GM23338 (cell line): Measurements from ENCODE around the gene TMEM117. TPM values are rescaled to one million over a fixed set of nuclear protein-coding genes. Genes with fewer than 3 reads are reported as not detected.
A peak's percentile ranks its signal among the peaks of the same experiment; 100 is the strongest.

Experiments used
- ATAC-seq: fragments of 200-7000 bp; cut with Tn5 transposase; 3 replicates; pipeline ENCODE4 v1.9.1; 2020
- DNase-seq: peaks from one replicate; pipeline ENCODE4 v3.0.0-alpha.2; 2015; ENCODE audit warnings: low spot score
- H2AFZ ChIP-seq: fragments of 200-600 bp; sonication (generic); 2 replicates; pipeline ENCODE4 v1.8.0; 2016; ENCODE audit warnings: antibody characterized with exemption, mild to moderate bottlenecking, moderate library complexity
- H3F3A ChIP-seq: fragments of 200-600 bp; sonication (generic); replicated peaks from 2 replicates; pipeline ENCODE4 v1.8.0; 2017; ENCODE audit warnings: antibody characterized with exemption, mixed run types, low read depth
- H3K27ac ChIP-seq: fragments of 200-600 bp; sonication (generic); 2 replicates; pipeline ENCODE4 v1.6.1; 2016; ENCODE audit warnings: low read depth
- H3K27me3 ChIP-seq: fragments of 200-600 bp; sonication (generic); 2 replicates; pipeline ENCODE4 v1.8.0; 2016; ENCODE audit warnings: mild to moderate bottlenecking, mixed run types, moderate library complexity; ENCODE audit not compliant: insufficient read depth
- H3K36me3 ChIP-seq: fragments of 200-600 bp; sonication (generic); 2 replicates; pipeline ENCODE4 v1.8.0; 2016; ENCODE audit warnings: mild to moderate bottlenecking; ENCODE audit not compliant: insufficient read depth
- H3K4me1 ChIP-seq: fragments of 200-600 bp; sonication (generic); 2 replicates; pipeline ENCODE4 v1.8.0; 2016; ENCODE audit warnings: mild to moderate bottlenecking, moderate library complexity; ENCODE audit not compliant: insufficient read depth
- H3K4me2 ChIP-seq: fragments of 200-600 bp; sonication (generic); 2 replicates; pipeline ENCODE4 v1.7.1; 2017; ENCODE audit warnings: mixed run types
- H3K4me3 ChIP-seq: fragments of 200-600 bp; sonication (generic); 2 replicates; pipeline ENCODE4 v1.6.1; 2016; ENCODE audit warnings: mixed run types
- H3K79me2 ChIP-seq: fragments of 200-600 bp; sonication (generic); replicated peaks from 2 replicates; pipeline ENCODE4 v1.8.0; 2017; ENCODE audit warnings: mild to moderate bottlenecking; ENCODE audit not compliant: insufficient read depth
- H3K9me2 ChIP-seq: fragments of 200-600 bp; sonication (generic); 2 replicates; pipeline ENCODE4 v1.8.0; 2017; ENCODE audit not compliant: insufficient read depth
- H4K20me1 ChIP-seq: fragments of 200-600 bp; sonication (generic); replicated peaks from 2 replicates; pipeline ENCODE4 v1.8.0; 2017; ENCODE audit warnings: mild to moderate bottlenecking; ENCODE audit not compliant: insufficient read depth
- H3K27ac Mint-ChIP-seq: 2 replicates; pipeline ENCODE4 v1.8.0; 2020; ENCODE audit warnings: inconsistent platforms, mild to moderate bottlenecking, moderate library complexity, mixed read lengths
- H3K27me3 Mint-ChIP-seq: 3 replicates; pipeline ENCODE4 v1.8.0; 2022; ENCODE audit warnings: low read depth, mild to moderate bottlenecking, moderate library complexity, mixed read lengths, inconsistent platforms; ENCODE audit not compliant: insufficient read depth, poor library complexity
- H3K36me3 Mint-ChIP-seq: 3 replicates; pipeline ENCODE4 v1.8.0; 2021; ENCODE audit warnings: low read depth, mild to moderate bottlenecking, inconsistent platforms, moderate library complexity, mixed read lengths
- H3K4me1 Mint-ChIP-seq: 3 replicates; pipeline ENCODE4 v1.8.0; 2020; ENCODE audit warnings: mild to moderate bottlenecking, inconsistent platforms, mixed read lengths
- H3K4me3 Mint-ChIP-seq: 3 replicates; pipeline ENCODE4 v1.8.0; 2021; ENCODE audit warnings: moderate library complexity, mild to moderate bottlenecking, inconsistent platforms, mixed read lengths
- H3K9me3 Mint-ChIP-seq: 3 replicates; pipeline ENCODE4 v1.8.0; 2020; ENCODE audit warnings: moderate library complexity, mild to moderate bottlenecking, inconsistent platforms, mixed read lengths
- CREB1 ChIP-seq: fragments of 250-450 bp; sonication (Bioruptor Pico); IDR thresholded peaks from 2 replicates; pipeline ENCODE4 v1.5.0; 2020; ENCODE audit warnings: low read depth, mild to moderate bottlenecking, moderate library complexity
- CTCF ChIP-seq, 2 experiments: fragments of 200-600 bp in 1 of 2; sonication (generic) in 1 of 2; conservative IDR thresholded peaks; 2 replicates each; pipeline versions ENCODE4 v1.5.1 to v1.6.1; 2016 to 2017; ENCODE audit warnings: antibody characterized with exemption in 2 of 2, low read depth in 2 of 2, mild to moderate bottlenecking in 2 of 2, moderate library complexity in 1 of 2
- ETS1 ChIP-seq: IDR thresholded peaks from 2 replicates; pipeline ENCODE4 v1.6.1; 2016; ENCODE audit warnings: antibody characterized with exemption
- EZH2 ChIP-seq: fragments of 200-600 bp; sonication (generic); IDR thresholded peaks from one replicate; pipeline ENCODE4 v1.8.0; 2017; ENCODE audit warnings: antibody characterized with exemption, mild to moderate bottlenecking, low read depth; ENCODE audit not compliant: unreplicated experiment
- EZH2phosphoT487 ChIP-seq: fragments of 200-600 bp; sonication (generic); IDR thresholded peaks from one replicate; pipeline ENCODE4 v1.8.1; 2018; ENCODE audit warnings: antibody characterized with exemption; ENCODE audit not compliant: unreplicated experiment
- JUNB ChIP-seq: IDR thresholded peaks from one replicate; pipeline ENCODE4 v1.6.1; 2016; ENCODE audit warnings: antibody characterized with exemption; ENCODE audit not compliant: unreplicated experiment
- NANOG ChIP-seq: IDR thresholded peaks from 2 replicates; pipeline ENCODE4 v1.6.1; 2016; ENCODE audit warnings: antibody characterized with exemption, borderline replicate concordance
- POLR2AphosphoS5 ChIP-seq: IDR thresholded peaks from 2 replicates; pipeline ENCODE4 v1.6.1; 2016; ENCODE audit warnings: antibody characterized with exemption, low read depth
- REST ChIP-seq: IDR thresholded peaks from one replicate; pipeline ENCODE4 v1.6.1; 2018; ENCODE audit warnings: antibody characterized with exemption; ENCODE audit not compliant: unreplicated experiment
- STAT1 ChIP-seq: IDR thresholded peaks from one replicate; pipeline ENCODE4 v1.6.1; 2016; ENCODE audit warnings: antibody characterized with exemption; ENCODE audit not compliant: unreplicated experiment
- ZNF114 ChIP-seq: fragments of 250-450 bp; sonication (Bioruptor Pico); IDR thresholded peaks from 2 replicates; pipeline ENCODE4 v1.5.0; 2020; ENCODE audit warnings: mild to moderate bottlenecking, moderate library complexity
- ZNF331 ChIP-seq: fragments of 250-450 bp; sonication (Bioruptor Pico); IDR thresholded peaks from 2 replicates; pipeline ENCODE4 v1.5.0; 2020; ENCODE audit warnings: low read depth, mild to moderate bottlenecking, moderate library complexity
- ZNF462 ChIP-seq: fragments of 250-450 bp; sonication (Bioruptor Pico); IDR thresholded peaks from 2 replicates; pipeline ENCODE4 v1.5.0; 2020; ENCODE audit warnings: mild to moderate bottlenecking, moderate library complexity
- polyA plus RNA-seq: library from polyadenylated mRNA; unstranded; fragments of >200 nt; fragmentation: Nextera tagmentation; extraction: Ambion mirVana; gene quantifications from 2 replicates; pipeline ENCODE4 v1.2.1, GENCODE V29; 2016
- total RNA-seq: library from RNA; depleted of rRNA; stranded (reverse); fragments of >200 nt; shearing (Covaris generic); gene quantifications from 2 replicates; pipeline ENCODE4 v1.2.3, GENCODE V29; 2014

Gene TMEM117
- total and polyA plus RNA-seq, 2 experiments from 2014 or later, result 0.94 to 1.6 TPM

- H3K27ac ChIP-seq, result no peak overlapping the region
- peaks cover 4% of the 10 kb centered on the region; the same call in 1 of the 3 replicates for H3K4me1 Mint-ChIP-seq
- no peak overlapping the region for H3K4me2 ChIP-seq
- no peaks in the 10 kb centered on the region for H3F3A ChIP-seq
- no peak for ATAC-seq
- H2AFZ ChIP-seq, result no peak overlapping the region
- TF ChIP-seq ZNF114, result no peak
- TF ChIP-seq REST, result no peak
- TF ChIP-seq CTCF (conservative IDR thresholded peaks at IDR 0.05; ENCODE audit: low read depth in 2 of 2), result no peak
- TF ChIP-seq ETS1, result no peak
- no peak for TF ChIP-seq ZNF462 (CRISPR knock-in tag)
- no peak for TF ChIP-seq ZNF331
- TF ChIP-seq NANOG, result no peak
- no peak for TF ChIP-seq EZH2phosphoT487
- TF ChIP-seq EZH2, result no peak
- no peak for TF ChIP-seq JUNB
- TF ChIP-seq STAT1, result no peak
- TF ChIP-seq POLR2AphosphoS5, result no peak
- no peak for TF ChIP-seq CREB1 (CRISPR knock-in tag)
- no peak for DNase-seq
- peak overlapping the region; percentile 36 for H3K27ac Mint-ChIP-seq
- H3K36me3 ChIP-seq, result no peaks in the 10 kb centered on the region
- no peaks in the 10 kb centered on the region for H3K36me3 Mint-ChIP-seq
- H4K20me1 ChIP-seq, result no peaks in the 10 kb centered on the region
- no peak overlapping the region for H3K4me3 Mint-ChIP-seq
- peaks cover 4% of the 10 kb centered on the region; the same call in 1 of the 2 replicates for H3K4me1 ChIP-seq
- no peaks in the 10 kb centered on the region for H3K27me3 Mint-ChIP-seq
- no peak overlapping the region for H3K4me3 ChIP-seq
- no peaks in the 10 kb centered on the region for H3K9me2 ChIP-seq
- no peaks in the 10 kb centered on the region for H3K27me3 ChIP-seq
- H3K79me2 ChIP-seq, result no peaks in the 10 kb centered on the region
- H3K9me3 Mint-ChIP-seq, result no peaks in the 10 kb centered on the region
These were observed 536.4 kb downstream of the TMEM117 start for GRCh38 chr12:44372259-44372658.
